ENCODE measurements around the gene TARS2. TPM values are rescaled to one million over a fixed set of nuclear protein-coding genes. Genes with fewer than 3 reads are reported as not detected.

TARS2 gene
- total and polyA plus RNA-seq, 10 of the 15 experiments (the other 5 are each of a cell fraction or from before 2014, with no cell fraction given), result 11.0 to 51.8 (median 45.2) TPM

DNA sequence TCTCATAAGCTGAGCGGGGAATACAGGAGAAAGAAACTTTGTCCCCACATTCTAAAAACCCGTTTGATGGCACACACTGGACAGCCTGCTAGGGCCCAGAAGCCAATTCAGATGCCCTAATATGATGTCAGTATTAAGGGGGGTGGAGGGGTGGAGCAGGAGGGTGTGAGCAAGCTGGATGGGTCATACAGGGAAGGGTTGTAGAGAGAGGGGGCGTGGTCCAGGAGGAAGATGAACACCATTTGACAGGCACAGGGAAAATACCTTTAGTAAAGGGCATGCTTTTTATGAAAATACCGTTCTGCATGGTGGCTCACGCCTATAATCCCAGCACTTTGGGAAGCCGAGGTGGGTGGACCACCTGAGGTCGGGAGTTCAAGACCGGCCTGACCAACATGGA is 6.0 kb downstream of the TARS2 start (continued):
- TF ChIP-seq EZH2 (IDR thresholded peaks at IDR 0.05; ENCODE audit: borderline replicate concordance, control insufficient read depth, low read depth, low read length) (no peak), ASH2L (IDR thresholded peaks at IDR 0.05; ENCODE audit: borderline replicate concordance, low read depth) (no peak), BRCA1 (IDR thresholded peaks at IDR 0.05; ENCODE audit: low read depth, low read length) (no peak), ZZZ3 (IDR thresholded peaks at IDR 0.05; ENCODE audit: control insufficient read depth, insufficient read length, low read depth) (no peak), FOXK2 (IDR thresholded peaks at IDR 0.05) (no peak), TCF12 (IDR thresholded peaks at IDR 0.05; ENCODE audit: low read depth, low read length) (no peak)
- TF ChIP-seq, protein P1, sequence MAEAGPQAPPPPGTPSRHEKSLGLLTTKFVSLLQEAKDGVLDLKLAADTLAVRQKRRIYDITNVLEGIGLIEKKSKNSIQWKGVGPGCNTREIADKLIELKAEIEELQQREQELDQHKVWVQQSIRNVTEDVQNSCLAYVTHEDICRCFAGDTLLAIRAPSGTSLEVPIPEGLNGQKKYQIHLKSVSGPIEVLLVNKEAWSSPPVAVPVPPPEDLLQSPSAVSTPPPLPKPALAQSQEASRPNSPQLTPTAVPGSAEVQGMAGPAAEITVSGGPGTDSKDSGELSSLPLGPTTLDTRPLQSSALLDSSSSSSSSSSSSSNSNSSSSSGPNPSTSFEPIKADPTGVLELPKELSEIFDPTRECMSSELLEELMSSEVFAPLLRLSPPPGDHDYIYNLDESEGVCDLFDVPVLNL (IDR thresholded peaks at IDR 0.05; ENCODE audit: low read depth, low read length), result no peak
- TF ChIP-seq, protein P2, sequence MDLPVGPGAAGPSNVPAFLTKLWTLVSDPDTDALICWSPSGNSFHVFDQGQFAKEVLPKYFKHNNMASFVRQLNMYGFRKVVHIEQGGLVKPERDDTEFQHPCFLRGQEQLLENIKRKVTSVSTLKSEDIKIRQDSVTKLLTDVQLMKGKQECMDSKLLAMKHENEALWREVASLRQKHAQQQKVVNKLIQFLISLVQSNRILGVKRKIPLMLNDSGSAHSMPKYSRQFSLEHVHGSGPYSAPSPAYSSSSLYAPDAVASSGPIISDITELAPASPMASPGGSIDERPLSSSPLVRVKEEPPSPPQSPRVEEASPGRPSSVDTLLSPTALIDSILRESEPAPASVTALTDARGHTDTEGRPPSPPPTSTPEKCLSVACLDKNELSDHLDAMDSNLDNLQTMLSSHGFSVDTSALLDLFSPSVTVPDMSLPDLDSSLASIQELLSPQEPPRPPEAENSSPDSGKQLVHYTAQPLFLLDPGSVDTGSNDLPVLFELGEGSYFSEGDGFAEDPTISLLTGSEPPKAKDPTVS (IDR thresholded peaks at IDR 0.05; ENCODE audit: low read depth, low read length), result no peak

DNA sequence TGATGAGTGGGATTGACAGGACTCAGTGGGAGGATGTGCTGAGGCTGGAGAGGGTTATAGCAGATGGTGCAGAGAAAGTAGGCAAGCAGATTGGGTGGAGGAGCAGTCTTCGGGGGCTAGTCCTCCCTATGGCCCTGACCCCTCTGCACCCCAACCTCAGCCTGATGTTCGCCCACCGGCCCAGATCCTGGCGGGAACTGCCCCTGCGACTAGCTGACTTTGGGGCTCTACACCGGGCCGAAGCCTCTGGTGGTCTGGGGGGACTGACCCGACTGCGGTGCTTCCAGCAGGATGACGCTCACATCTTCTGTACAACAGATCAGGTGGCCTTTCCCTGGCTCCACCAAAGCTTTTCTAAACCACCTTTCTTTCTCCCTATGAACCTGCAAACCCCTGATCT is 11.1 kb downstream of the TARS2 start:
- intact Hi-C loops (cut with micrococcal nuclease; ENCODE audit: unreplicated experiment), result no loop called here
- peaks cover 5 to 20% of the 10 kb centered on the region in 2 experiments for H3K36me3 ChIP-seq (ENCODE audit: control insufficient read depth in 2 of 2, insufficient read depth in 2 of 2, low read length in 1 of 2)
- FAIRE-seq (no peak), ATAC-seq (no peak), DNase-seq (ENCODE audit: low read depth, low spot score) (no peak)
- no peak overlapping the region for H3K4me2 ChIP-seq (ENCODE audit: control insufficient read depth, insufficient read depth)
- ChIA-PET CTCF (interaction anchor here (0.6 kb wide), 1 partner anchor 9 kb away, joined by 3 read pairs; no protein-coding TSS in a partner anchor), RAD21 (ENCODE audit: unreplicated experiment) (no interaction called here), POLR2A (interaction anchor here (0.5 to 0.8 kb wide), 3 partner anchors 17 to 373 kb away, joined by 3 to 4 read pairs (median 3); partner anchors contain the start of gene FALEC), SMC1A (ENCODE audit: uncharacterized antibody, unreplicated experiment) (no interaction called here)
- H3K9ac ChIP-seq (ENCODE audit: control insufficient read depth, insufficient read depth, low read length), result no peak overlapping the region
- in situ Hi-C loops (cut with MboI), result no loop called here
- no peaks in the 10 kb centered on the region for H3K79me2 ChIP-seq (ENCODE audit: control insufficient read depth, insufficient read depth, low read length)
- H3K9me3 ChIP-seq (replicated peaks; ENCODE audit: control insufficient read depth, insufficient read depth, low read length), result no peaks in the 10 kb centered on the region
- no peaks in the 10 kb centered on the region for H3K4me1 ChIP-seq (ENCODE audit: control insufficient read depth, insufficient read depth, low read length)
- H3K27ac ChIP-seq (ENCODE audit: control insufficient read depth, insufficient read depth), result no peak overlapping the region
- H4K20me1 ChIP-seq (ENCODE audit: control insufficient read depth, insufficient read depth), result no peaks in the 10 kb centered on the region
- H3K4me3 ChIP-seq, result no peak overlapping the region
- WGBS (ENCODE audit: insufficient coverage, insufficient replicate concordance, low lambda C conversion rate, missing lambda C conversion rate), result 98% methylated on average over 9 of the region's 10 CpGs
- no TSS peak for BruUV-seq (replicated peaks)
- H3K27me3 ChIP-seq (replicated peaks in 1 of 2; ENCODE audit: control insufficient read depth in 2 of 2, insufficient read depth in 2 of 2, low read length in 1 of 2), result no peaks in the 10 kb centered on the region
- H2AFZ ChIP-seq (ENCODE audit: control insufficient read depth, low read depth, low read length), result no peak overlapping the region
- TF ChIP-seq CBFB (IDR thresholded peaks at IDR 0.05; ENCODE audit: low read depth), result no peak
- no peak for TF ChIP-seq RFX5 (IDR thresholded peaks at IDR 0.05; ENCODE audit: low read depth, low read length)
- no peak for TF ChIP-seq MTA2 (IDR thresholded peaks at IDR 0.05; ENCODE audit: low read depth)
- TF ChIP-seq, protein P3, sequence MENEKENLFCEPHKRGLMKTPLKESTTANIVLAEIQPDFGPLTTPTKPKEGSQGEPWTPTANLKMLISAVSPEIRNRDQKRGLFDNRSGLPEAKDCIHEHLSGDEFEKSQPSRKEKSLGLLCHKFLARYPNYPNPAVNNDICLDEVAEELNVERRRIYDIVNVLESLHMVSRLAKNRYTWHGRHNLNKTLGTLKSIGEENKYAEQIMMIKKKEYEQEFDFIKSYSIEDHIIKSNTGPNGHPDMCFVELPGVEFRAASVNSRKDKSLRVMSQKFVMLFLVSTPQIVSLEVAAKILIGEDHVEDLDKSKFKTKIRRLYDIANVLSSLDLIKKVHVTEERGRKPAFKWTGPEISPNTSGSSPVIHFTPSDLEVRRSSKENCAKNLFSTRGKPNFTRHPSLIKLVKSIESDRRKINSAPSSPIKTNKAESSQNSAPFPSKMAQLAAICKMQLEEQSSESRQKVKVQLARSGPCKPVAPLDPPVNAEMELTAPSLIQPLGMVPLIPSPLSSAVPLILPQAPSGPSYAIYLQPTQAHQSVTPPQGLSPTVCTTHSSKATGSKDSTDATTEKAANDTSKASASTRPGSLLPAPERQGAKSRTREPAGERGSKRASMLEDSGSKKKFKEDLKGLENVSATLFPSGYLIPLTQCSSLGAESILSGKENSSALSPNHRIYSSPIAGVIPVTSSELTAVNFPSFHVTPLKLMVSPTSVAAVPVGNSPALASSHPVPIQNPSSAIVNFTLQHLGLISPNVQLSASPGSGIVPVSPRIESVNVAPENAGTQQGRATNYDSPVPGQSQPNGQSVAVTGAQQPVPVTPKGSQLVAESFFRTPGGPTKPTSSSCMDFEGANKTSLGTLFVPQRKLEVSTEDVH (IDR thresholded peaks at IDR 0.05; ENCODE audit: low read depth, partially characterized antibody), result no peak
- no peak for TF ChIP-seq CREB1 (IDR thresholded peaks at IDR 0.05; ENCODE audit: low read depth)
- TF ChIP-seq STAT3 (IDR thresholded peaks at IDR 0.05; ENCODE audit: low read depth, low read length), result no peak
- TF ChIP-seq, protein P4, sequence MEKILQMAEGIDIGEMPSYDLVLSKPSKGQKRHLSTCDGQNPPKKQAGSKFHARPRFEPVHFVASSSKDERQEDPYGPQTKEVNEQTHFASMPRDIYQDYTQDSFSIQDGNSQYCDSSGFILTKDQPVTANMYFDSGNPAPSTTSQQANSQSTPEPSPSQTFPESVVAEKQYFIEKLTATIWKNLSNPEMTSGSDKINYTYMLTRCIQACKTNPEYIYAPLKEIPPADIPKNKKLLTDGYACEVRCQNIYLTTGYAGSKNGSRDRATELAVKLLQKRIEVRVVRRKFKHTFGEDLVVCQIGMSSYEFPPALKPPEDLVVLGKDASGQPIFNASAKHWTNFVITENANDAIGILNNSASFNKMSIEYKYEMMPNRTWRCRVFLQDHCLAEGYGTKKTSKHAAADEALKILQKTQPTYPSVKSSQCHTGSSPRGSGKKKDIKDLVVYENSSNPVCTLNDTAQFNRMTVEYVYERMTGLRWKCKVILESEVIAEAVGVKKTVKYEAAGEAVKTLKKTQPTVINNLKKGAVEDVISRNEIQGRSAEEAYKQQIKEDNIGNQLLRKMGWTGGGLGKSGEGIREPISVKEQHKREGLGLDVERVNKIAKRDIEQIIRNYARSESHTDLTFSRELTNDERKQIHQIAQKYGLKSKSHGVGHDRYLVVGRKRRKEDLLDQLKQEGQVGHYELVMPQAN (conservative IDR thresholded peaks at IDR 0.05), result no peak
- TF ChIP-seq NR2C1 (IDR thresholded peaks at IDR 0.05), result no peak

Measured in GM12878 (cell line).